NCI-H226 (cell line): ENCODE data around the gene DNAAF3.
"Not testable (repeated sequence)": the region's sequence is repeated elsewhere in the genome, so short reads cannot be mapped to it uniquely, and the experiment has no call there.

Source experiments
- DNase-seq: peaks from one replicate; pipeline ENCODE4 v3.0.0-alpha.2; 2015

DNAAF3 gene

GRCh38 chr19:55166530-55167268 is at the start of gene DNAAF3:
DNAAF3 (minus strand) TSS chr19:55166613; CDS start chr19:55166413, 200 bp downstream.
- peak; percentile 97 for DNase-seq

- no peak for DNase-seq
Measured at GRCh38 chr19:55213547-55213946, 47.1 kb upstream of the DNAAF3 start.

- DNase-seq = peak; percentile 51
Measured at GRCh38 chr19:55212447-55212846, 46.0 kb upstream of the DNAAF3 start.

DNA sequence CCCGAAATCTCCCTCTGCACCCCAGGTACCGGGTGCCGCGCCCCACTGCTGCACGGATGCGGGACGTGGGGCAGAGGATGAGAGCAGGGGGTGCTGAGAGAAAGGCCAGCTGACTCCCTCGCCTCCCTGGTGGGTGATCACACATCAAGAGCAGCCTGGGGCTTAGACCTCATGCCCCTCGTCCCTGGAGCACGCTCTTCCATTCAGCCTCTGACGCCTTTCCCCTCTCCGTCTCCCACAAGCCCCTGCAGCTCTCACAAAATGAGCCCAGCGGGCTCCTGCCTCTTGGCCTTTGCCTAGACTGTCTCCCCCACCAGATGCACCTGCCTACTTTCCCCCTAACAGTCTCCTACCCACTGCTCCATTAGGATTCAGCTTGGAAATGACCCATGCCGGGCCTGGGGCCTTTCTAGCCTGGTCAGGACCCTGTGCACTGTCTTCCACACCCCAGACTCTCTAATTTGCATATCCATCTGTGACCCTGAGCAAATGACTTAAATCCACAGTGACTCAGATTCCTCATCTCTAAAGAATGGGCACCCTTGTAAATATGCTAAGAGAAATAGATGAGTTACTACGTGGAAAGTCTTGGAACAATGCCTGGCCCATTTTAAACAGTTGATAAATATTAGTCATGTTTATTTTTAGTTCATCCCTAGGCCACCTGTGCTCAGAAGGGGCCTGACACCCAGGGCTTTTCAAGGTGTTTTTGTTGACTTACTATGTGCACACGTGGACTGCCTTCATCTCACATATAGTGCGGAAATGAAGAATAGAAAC is 43.5 kb upstream of the DNAAF3 start:
- DNase-seq = peak; percentile 93

GRCh38 chr19:55208880-55209692 is 42.7 kb upstream of the DNAAF3 start, which contains the start of gene PTPRH:
PTPRH (minus strand) TSS chr19:55209501; CDS start chr19:55209433, 68 bp downstream.
- DNase-seq = peak; percentile 51

DNA sequence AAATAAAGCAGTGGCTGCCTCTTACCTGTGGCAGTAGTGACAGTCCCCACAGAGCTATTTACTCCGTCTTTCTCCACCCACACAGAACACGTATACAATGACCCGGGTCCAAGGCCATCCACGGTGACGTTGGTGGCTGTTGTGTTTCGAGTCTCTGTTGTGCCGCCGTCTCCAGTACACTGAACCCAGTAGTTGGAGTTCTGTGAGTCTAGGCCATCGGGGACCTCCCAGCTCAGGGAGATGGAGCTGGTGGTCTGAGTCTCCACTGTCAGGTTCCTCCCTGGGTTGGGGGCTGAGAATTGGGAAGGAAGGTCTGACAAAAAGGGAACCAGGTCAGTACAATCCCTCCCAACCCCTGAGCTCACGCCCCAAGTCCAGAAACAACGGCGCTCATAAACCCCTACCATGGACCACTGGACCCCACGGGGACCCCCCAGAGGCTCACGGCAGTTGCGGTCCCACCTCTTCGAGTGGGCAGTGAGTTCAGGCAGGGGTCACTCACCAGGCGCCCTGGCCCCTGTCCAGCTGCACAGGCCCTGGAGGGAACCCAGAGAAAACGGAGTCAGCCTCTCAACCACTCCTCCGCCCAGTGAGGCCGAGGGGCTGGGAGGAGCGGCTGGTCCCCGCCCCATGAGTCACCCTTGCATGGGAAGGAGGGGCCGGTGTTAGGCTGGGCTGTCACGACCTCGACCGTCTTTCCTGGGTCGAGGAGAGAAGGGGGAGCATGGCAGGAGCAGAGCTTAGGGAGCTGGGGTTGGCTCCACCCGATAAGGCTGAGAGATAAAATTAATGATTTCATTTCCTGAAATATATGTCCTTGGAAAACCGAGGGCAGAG is 40.5 kb upstream of the DNAAF3 start:
- DNase-seq = peak; percentile 99

GRCh38 chr19:55202199-55202598 is 35.8 kb upstream of the DNAAF3 start:
- not testable (repeated sequence) for DNase-seq

DNA sequence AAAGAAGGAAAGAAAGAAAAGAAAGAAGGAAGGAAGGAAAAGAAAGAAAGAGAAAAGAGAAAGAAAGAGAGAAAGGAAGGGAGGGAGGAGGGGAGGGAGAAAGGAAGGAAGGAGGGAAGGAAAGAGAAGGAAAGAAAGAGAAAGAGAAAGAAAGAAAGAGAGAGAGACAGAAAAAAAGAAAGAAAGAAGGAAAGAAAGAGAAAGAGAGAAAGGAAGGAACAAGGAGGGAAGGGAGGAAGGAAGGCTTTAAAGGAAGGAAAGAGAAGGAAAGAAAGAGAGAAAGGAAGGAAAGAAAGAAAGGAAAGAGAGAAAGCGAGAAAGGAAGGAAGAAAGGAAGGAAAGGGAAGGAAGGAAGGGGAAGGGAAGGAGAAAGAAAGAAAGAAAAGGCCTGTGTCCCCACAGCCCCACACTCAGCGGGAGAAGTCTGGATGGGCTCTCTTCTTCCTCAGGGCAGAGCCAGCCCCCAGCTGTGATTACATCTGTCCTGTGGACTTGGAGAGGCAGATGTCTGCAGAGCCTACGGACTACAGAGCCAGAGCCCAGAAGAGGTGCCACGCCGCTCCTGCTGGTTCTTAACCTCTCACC is 33.3 kb upstream of the DNAAF3 start:
- DNase-seq = no peak

GRCh38 chr19:55198651-55199050 is 32.2 kb upstream of the DNAAF3 start:
- DNase-seq = no peak

GRCh38 chr19:55197528-55197927 is 31.1 kb upstream of the DNAAF3 start:
- no peak for DNase-seq

- no peak for DNase-seq
Measured at GRCh38 chr19:55196803-55197202, 30.4 kb upstream of the DNAAF3 start.

- no peak for DNase-seq
Measured at GRCh38 chr19:55193481-55193880, 27.1 kb upstream of the DNAAF3 start.

DNA sequence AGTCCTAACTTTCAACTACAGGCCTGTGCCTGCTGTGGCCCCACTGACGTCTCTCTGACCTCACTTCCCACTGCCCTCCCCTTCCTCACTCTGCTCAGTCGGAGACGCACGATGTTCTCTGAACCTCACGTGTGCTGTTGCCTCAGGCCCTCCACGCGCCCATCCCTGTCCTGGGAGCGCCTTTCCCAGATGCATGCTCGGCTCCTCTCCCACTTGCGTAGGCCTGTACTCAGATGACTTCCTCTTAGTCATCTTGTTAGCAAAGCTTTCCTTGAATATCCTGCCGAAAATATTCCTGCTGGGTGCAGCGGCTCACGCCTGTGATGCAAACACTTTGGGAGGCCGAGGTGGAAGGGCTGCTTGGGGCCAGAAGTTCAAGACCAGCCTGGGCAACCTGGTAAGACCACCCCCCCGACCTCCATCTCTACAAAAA is 23.0 kb upstream of the DNAAF3 start:
- DNase-seq = peak; percentile 100

DNA sequence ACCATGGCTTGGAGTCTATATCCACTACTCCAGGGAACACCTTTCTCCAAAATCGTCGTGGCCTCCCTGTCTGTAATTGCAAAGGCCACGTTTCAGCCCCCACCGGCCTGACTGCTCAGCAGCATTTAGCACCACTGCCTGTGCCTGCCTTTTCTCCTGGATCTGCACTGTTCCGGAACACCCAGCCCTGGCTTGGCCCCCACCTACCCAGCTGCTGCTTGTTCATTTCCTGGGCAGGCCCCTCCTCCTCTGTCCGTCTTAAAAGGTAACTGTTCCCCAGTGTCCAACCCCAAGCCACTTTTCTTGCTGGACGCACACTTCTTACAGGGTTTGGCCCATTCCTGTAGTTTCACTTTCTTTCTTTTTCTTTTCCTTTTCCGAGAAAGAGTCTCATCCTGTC is 22.2 kb upstream of the DNAAF3 start:
- no peak for DNase-seq

DNA sequence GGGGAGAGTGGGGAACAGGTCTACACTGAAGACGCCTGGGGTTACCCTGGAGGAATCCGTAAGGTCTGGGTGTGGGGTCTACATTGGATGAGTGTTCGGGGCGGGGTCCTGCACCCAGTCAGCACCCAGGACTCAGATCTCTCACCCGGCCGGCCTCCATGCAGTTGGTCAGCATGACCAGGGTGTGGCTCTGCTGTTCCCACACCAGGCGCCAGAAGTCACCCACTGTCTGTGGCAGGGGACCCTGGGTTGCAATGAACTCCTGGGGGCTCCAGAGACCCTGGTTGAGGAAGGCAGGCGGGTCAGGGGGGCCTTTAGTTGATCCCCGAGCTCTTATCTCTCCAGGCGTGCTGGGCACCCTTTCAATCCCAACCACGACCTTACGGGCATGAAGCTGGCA is 19.7 kb upstream of the DNAAF3 start:
- no peak for DNase-seq

DNA sequence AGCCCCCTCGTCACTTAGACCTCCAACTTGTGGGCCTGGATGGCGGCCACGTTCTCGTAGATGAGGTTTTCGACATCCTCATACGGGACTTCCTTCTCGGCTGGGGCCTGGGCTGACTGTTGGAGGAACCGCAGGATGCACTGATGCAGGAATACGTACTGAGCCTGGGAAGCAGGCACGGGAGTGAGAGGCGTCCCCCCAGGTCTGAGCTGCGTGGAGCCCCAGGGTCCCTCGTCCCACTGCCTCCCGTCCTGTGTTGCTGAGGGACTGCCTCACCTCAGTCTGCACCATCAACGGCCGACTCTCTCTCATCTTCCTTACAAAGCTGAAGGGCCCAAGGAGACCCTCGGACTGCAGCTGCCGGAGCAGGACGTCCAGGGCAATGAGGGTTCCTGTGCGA is 15.3 kb upstream of the DNAAF3 start:
- no peak for DNase-seq

- peak; percentile 67 for DNase-seq
Measured at GRCh38 chr19:55179606-55180484, 13.4 kb upstream of the DNAAF3 start, which contains the start of gene SYT5. SYT5 (minus strand) TSS chr19:55180289; CDS start chr19:55179041, 1,248 bp downstream.

DNA sequence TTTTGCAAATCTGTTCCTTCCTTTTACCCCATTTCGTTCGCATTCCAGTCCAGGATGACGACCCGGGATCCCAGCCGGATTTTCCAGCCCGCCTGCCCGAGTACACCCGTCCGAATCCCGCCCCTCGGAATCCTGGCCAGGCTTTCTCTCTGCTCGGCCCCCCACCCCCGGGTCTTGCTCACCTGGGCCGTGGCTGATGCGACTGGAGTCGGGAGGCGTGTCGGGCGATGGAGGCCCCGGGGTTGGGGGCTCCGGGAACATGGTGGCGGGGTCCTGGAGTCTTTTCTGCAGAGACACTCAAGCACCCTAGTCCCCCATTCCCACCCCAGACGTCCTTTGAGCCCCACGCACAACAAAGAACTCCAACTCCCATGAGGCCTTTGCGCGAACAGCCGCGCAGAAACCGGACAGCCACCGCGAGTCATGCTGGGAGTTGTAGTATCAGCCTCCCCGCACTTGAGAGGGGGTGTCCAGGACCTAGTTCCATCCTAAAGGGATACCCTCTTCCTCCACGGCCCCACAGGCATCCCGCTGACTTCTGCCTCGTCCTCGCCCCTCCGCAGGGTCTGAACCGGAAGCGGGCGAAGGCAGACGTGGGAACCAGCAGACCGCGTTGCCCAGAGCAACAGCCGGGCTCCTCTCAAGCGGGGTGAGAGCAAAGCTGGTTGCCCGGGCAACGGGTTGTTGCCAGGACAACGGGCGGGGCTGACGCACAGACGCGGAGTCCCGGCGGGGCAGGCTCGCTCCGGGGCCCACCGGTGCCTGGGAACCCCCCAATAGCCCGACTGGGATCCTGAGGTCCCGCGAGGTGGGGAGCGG is 12.6 kb upstream of the DNAAF3 start:
- DNase-seq = peak; percentile 80

- peak; percentile 33 for DNase-seq
Measured at GRCh38 chr19:55176076-55176475, 9.7 kb upstream of the DNAAF3 start.
